ENCODE results near the gene RAB3GAP2.
"Not testable (repeated sequence)": the region's sequence is repeated elsewhere in the genome, so short reads cannot be mapped to it uniquely, and the experiment has no call there.

Gene RAB3GAP2

DNA sequence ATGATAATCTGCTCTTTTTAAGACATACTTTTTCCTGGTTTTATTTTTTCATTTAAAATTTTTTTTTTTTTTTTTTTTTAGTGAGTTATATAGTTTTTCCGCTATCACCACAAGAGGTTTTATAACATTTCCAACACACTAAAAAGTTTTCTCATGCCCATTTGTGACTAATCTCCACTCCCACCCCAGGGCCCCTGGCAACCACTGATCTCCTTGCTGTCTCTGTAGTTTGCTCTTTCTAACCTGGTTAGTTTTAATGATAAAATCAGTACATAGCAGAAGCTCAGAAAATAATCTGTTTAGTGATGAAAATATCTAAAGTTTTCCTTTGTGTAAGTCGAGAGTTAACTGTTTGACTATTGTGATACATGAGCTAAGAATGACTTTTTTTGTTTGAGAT lies 136.5 kb downstream of the RAB3GAP2 start:
- no peak for DNase-seq

DNA sequence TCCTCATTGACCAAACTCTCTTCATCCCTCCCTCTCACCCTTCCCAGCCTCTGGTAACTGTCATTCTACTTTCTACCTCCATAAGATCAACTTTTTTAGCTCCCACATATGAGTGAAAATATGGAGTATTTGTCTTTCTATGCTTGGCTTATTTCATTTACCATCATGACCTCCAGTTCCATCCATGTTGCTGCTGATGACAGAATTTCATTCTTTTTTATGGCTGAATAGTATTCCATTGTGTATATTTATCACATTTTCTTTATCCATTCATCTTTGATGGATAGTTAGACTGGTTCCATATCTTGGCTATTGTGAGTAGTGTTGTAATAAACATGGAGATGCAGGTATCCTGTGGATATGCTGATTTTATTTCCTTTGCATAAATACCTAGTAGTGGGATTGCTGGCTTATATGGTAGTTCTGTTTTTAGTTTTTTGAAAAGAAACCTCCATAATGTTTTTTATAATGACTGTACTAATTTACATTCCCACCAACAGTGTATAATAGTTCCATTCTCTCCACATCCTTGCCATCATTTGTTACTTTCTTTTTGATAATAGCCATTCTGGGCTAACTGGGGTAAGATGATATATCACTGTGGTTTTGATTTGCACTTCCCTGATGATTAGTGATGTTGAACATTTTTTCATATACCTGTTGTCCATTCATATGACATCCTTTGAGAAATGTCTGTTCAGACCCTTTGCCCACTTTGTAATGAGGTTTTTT lies 142.6 kb downstream of the RAB3GAP2 start:
- no peak for DNase-seq

DNA sequence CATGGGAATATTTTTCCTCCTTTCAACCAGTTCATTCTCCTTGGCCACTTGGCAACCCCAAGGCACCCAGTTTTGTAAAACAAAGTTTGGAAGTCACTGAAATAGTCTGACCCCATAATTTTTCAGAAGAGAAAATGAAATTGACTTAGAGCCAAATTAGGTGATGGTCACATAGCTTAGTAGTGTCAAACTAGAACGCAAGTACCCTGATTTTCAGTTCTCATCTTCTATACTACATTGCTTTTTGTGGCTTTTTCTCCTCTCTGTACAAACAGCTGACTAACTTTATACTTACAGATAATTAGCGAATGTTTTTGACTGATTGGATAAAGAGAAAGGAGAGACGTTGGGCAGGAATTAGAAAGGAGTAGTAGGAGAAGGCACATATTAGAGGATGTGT lies 145.2 kb downstream of the RAB3GAP2 start:
- DNase-seq = no peak

DNA sequence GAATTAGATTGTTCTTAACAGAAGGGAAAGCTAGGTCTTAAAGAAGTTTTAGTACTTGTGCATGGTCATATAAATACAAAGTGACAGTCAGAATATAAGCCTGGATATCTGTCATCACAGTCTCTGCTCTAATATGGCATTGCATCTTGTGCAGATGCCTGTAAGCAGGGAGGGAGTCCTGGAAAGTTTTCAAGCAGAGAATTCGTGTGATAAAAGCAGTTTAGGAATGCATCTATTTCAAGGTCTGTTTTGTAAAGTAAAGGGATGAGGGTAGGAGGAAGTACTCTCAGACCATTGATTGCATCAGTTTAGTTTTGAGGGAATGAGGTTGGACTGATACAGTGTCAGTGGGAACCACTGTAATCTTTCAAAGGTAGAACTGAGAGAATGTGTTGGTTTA lies 147.7 kb downstream of the RAB3GAP2 start:
- no peak for DNase-seq

DNA sequence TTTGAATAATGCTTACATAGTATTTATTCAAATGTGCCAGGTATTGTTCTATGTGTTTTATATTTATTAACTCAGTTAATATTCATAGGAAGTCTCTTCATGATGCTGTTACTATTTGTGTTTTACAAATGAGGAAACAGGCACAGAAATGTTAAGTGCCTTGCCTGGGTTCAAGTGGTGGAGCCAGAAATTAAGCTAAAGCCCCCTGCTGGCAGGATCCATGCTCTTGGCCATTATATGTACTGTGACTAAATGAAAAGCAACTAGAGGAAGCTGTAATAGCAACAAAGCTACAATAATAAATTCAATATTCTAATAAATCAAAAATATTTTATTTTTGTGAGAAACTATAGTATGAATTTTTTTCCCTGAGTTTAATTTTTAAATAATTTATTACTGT lies 148.4 kb downstream of the RAB3GAP2 start:
- DNase-seq = peak; percentile 9

DNA sequence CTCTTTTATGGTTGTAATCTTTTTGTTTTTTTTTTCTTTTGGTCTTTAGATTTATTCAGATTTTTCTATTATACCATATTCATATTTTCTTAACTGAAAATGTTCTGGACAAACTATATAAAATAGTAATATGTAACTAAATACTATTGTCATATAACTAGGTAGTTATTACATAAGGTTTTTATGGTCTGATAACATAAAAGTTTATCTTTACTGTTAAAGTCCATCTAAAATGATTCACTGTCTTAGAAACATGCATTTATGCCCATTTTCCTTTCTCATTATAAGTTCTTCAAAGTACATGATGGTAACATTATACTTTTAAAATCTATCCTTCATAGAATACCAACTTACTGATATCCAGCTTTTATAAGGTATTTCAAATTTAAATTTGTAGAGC lies 149.2 kb downstream of the RAB3GAP2 start:
- no peak for DNase-seq

DNA sequence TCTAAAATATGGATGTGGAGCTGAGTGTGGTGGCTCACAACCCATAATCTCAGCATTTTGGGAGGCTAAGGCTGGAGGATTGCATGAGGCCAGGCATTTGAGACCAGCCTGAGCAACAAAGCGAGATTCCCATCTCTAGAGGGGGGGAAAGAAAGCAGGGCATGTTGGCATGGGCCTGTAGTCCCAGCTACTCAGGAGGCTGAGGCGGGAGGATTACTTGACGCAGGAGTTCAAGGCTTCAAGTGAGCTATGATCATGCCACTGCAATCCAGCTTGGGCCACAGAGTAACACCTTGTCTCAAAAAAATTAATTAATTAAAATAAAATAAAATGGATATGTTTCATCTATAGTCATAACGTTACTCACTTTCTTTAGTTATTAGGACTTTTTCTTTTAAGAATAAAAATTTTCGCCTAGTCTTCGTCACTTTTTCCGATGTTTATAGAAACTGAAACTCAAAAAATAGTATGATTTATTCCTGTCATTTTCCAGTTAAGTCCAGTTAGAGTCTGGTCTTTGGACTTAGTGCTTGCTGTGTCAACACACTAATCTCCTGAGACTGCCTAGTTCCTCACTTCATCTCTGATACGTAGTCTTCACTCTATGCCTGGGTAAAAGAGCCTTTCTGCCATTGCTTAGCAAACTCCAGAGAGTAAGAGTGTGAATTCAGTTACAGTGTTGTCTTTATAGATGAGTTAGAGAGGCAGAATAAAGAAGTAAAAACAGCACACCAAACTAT lies 150.3 kb downstream of the RAB3GAP2 start:
- no peak for DNase-seq

DNA sequence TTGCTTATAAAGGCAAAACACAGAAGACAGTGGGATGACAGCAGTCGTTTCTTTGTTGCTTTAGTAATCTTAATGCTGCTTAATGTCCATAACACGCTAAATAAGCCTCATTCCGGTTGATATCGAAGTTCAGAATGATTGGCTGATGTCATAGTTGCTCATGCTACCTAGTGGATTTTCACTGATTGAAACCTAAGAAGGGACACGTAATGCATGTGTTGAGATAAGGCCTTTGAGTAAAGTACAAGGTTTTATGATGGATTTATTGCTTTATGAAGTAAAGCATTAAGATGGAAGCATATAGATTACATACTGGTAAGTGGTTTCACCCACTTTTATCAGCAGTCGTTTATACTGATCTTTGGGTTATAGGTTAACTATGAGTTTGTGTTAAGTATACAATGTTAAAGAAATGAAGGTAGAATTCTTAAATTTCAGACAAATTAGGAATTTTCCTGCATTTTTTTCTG lies 153.2 kb downstream of the RAB3GAP2 start:
- DNase-seq = no peak

DNA sequence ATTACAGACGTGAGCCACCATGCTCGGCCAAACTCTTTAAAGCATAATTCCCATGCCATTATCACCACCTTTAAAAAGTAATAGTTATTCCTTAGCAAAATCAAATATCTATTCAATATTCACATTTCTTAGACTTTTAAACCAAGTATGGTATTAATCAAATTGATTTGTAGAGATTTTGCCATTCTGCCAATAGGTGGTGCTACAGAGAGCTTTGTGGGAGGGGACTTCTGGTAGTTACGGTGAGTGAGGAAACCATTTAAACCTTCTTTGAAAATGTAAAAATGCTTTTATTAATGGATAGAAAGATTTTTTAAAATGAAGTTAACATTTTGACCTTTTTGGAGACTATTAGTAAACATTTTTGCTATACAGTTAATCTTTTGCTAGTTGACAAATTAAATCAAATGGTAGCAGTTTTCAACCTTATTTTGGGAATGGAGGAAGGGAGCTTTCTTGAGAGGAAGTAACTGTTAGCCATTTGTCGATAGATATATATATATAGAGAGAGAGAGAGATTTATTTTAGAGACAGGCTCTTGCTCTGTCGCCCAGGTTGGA lies 159.0 kb downstream of the RAB3GAP2 start:
- peak; percentile 69 for DNase-seq

DNA sequence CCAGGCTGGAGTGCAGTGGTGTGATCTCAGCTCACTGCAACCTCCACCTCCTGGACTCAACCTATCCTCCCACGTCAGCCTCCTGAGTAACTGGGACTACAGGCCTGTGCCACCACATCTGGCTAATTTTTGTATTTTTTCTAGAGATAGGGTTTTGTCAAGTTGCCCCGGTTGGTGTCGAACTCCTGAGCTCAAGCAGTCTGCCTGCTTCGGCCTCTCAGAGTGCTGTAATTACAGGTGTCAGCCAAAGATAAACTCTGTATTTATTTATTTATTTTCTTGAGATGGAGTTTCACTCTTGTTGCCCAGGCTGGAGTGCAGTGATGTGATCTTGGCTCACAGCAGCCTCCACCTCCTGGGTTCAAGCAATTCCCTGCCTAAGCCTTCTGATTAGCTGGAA lies 159.7 kb downstream of the RAB3GAP2 start:
- not testable (repeated sequence) for DNase-seq

DNA sequence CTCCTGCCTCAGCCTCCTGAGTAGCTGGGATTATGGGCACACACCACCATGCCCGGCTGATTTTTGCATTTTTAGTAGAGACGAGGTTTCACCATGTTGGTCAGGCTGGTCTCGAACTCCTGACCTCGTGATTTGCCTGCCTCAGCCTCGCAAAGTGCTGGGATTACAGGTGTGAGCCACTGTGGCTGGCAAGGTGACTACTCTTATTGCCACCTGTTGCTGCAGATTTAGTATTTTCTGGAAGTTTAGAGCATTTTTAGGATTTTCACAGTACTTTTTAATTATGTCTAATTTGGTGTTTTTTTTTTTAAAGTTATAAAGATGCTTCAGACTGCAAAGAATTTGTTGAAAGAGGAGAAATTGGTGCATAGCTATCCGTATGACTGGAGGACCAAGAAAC lies 161.8 kb downstream of the RAB3GAP2 start:
- not testable (repeated sequence) for DNase-seq

DNA sequence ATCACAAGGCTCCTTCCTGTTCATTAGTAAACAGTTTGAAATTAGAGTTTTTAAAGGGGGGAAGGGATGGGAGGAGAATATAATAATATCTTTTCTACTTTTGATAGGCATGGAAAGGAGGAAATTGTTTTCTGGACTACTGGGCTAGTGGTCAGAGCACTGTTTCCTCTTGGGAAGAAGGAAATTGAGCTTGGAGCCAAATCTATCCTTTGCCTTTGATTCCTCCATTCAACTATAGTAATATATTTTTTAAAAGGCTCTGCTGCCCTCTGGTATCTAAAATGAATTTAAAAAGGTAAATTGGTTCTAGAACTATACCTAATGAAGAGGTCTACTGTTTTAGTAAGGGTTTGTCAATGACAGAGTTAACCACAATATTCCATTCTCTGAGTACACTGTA lies 172.4 kb downstream of the RAB3GAP2 start:
- DNase-seq = no peak

Data from CD4-positive, alpha-beta T cell treated with Interleukin-10 for 1 hour (primary cell).